Endothelial cell of umbilical vein (primary cell): ENCODE data around the gene CACNA2D1. TPM values are rescaled to one million over a fixed set of nuclear protein-coding genes. Genes with fewer than 3 reads are reported as not detected.

Experiments
- BruUV-seq: library from RNA; stranded (reverse); fragments of 400-500 nt; replicated peaks from 2 replicates; lab custom pipeline; 2021; lab: Mats Ljungman, UMichigan
- CTCF ChIA-PET: fragments of 300-600, 350-600 bp; sonication (Branson Sonifier 250); formaldehyde crosslinking; loops from one replicate; lab custom pipeline; 2021; ENCODE audit warnings: antibody characterized with exemption, inconsistent platforms; lab: Charles Lee
- POLR2A ChIA-PET: fragments of 300-600, 350-600 bp; sonication (Branson Sonifier 250); formaldehyde crosslinking; loops from one replicate; lab custom pipeline; 2021; ENCODE audit warnings: antibody characterized with exemption, inconsistent platforms; lab: Charles Lee
- DNase-seq: peaks from one replicate; pipeline ENCODE4 v3.0.0-alpha.2; 2011; ENCODE audit warnings: low read depth, low spot score
- FAIRE-seq: peaks from 2 replicates; lab custom pipeline; 2011; peaks lifted over from hg19 to GRCh38; lab: Jason Lieb, UNC
- H2AFZ ChIP-seq: 2 replicates; pipeline ENCODE4 v1.6.0; 2012; ENCODE audit warnings: low read depth, low read length, control low read depth, inconsistent platforms
- H3K27ac ChIP-seq: 2 replicates; pipeline ENCODE4 v1.5.1; 2011; ENCODE audit warnings: low read depth, mild to moderate bottlenecking, control low read depth, low read length, moderate library complexity; ENCODE audit not compliant: insufficient read depth
- H3K27me3 ChIP-seq, 2 experiments: 2 replicates each; pipeline versions ENCODE4 v1.6.0 to v1.6.1; 2011; ENCODE audit warnings: low read length in 2 of 2, mixed read lengths in 1 of 2; ENCODE audit not compliant: control insufficient read depth in 2 of 2, insufficient read depth in 2 of 2
- H3K36me3 ChIP-seq, 2 experiments: 2 replicates in 1 of 2; 3 replicates in 1 of 2; pipeline ENCODE4 v1.5.1; 2011; ENCODE audit warnings: low read length in 2 of 2, mild to moderate bottlenecking in 1 of 2, moderate library complexity in 1 of 2; ENCODE audit not compliant: control insufficient read depth in 2 of 2, insufficient read depth in 2 of 2; ENCODE audit errors: extremely low read depth in 1 of 2
- H3K4me1 ChIP-seq: 3 replicates; pipeline ENCODE4 v1.5.1; 2011; ENCODE audit warnings: mild to moderate bottlenecking, low read length; ENCODE audit not compliant: control insufficient read depth, insufficient read depth; ENCODE audit errors: extremely low read depth
- H3K4me2 ChIP-seq: 2 replicates; pipeline ENCODE4 v1.6.1; 2011; ENCODE audit warnings: low read length, control low read depth, mixed read lengths; ENCODE audit not compliant: insufficient read depth
- H3K4me3 ChIP-seq, 3 experiments: fragments of 200-600 bp in 1 of 3; sonication (generic), shearing (Covaris generic) in 1 of 3; replicated peaks in 1 of 3; 2 replicates each; pipeline ENCODE4 v1.5.1; 2011 to 2016; ENCODE audit warnings: control low read depth in 3 of 3, low read length in 3 of 3, mild to moderate bottlenecking in 2 of 3, inconsistent platforms in 1 of 3, low read depth in 1 of 3, moderate library complexity in 1 of 3; ENCODE audit not compliant: insufficient read depth in 1 of 3
- H3K79me2 ChIP-seq: 2 replicates; pipeline ENCODE4 v1.6.0; 2012; ENCODE audit warnings: low read length, inconsistent platforms; ENCODE audit not compliant: control insufficient read depth, insufficient read depth
- H3K9ac ChIP-seq: replicated peaks from 2 replicates; pipeline ENCODE3; 2011; ENCODE audit warnings: low read length, control low read depth; ENCODE audit not compliant: insufficient read depth; ENCODE audit errors: extremely low read depth
- H3K9me1 ChIP-seq: replicated peaks from 3 replicates; pipeline ENCODE4 v1.6.0; 2011; ENCODE audit warnings: mild to moderate bottlenecking, low read length; ENCODE audit not compliant: control insufficient read depth, insufficient read depth; ENCODE audit errors: extremely low read depth
- H3K9me3 ChIP-seq: replicated peaks from 2 replicates; pipeline ENCODE4 v1.5.1; 2012; ENCODE audit warnings: low read length, inconsistent platforms; ENCODE audit not compliant: control insufficient read depth, insufficient read depth
- H4K20me1 ChIP-seq: replicated peaks from 2 replicates; pipeline ENCODE3; 2011; ENCODE audit warnings: mild to moderate bottlenecking, low read length; ENCODE audit not compliant: control insufficient read depth, insufficient read depth; ENCODE audit errors: extremely low read depth
- CTCF ChIP-seq, 2 donors: IDR thresholded peaks; 1 replicate in 1 of 2; 2 replicates in 1 of 2; pipeline ENCODE4 v1.5.1; 2011; ENCODE audit warnings: low read length in 2 of 2, mild to moderate bottlenecking in 2 of 2, moderate library complexity in 2 of 2, control low read depth in 1 of 2, inconsistent platforms in 1 of 2, low read depth in 1 of 2; ENCODE audit not compliant: insufficient read depth in 1 of 2; ENCODE audit errors: extremely low read depth in 1 of 2
- EZH2 ChIP-seq: IDR thresholded peaks from 2 replicates; pipeline ENCODE4 v1.6.1; 2012; ENCODE audit warnings: borderline replicate concordance, low read depth, mild to moderate bottlenecking, moderate library complexity, low read length, inconsistent platforms; ENCODE audit not compliant: severe bottlenecking
- FOS ChIP-seq: IDR thresholded peaks from 2 replicates; pipeline ENCODE4 v1.6.1; 2011; ENCODE audit warnings: mild to moderate bottlenecking, low read length, moderate library complexity, borderline replicate concordance; ENCODE audit not compliant: insufficient read depth
- JUN ChIP-seq: IDR thresholded peaks from 2 replicates; pipeline ENCODE4 v1.6.1; 2011; ENCODE audit warnings: borderline replicate concordance, low read depth; ENCODE audit not compliant: insufficient read length, insufficient read depth
- MAX ChIP-seq: IDR thresholded peaks from 2 replicates; pipeline ENCODE4 v1.6.1; 2011; ENCODE audit not compliant: insufficient read depth, insufficient read length
- MYC ChIP-seq: IDR thresholded peaks from one replicate; pipeline ENCODE4 v1.6.1; 2011; ENCODE audit warnings: mild to moderate bottlenecking, low read depth, low read length
- dilution Hi-C: fragments of 300-500 bp; cut with MboI; formaldehyde crosslinking; loops from one replicate; pipeline ENCODE4 v1.15.0; 2019; ENCODE audit warnings: low sequenced_read_pairs; ENCODE audit not compliant: extremely low pct_ligation_motif_present
- intact Hi-C: fragments of 100-400 bp; cut with micrococcal nuclease; formaldehyde crosslinking; loops from one replicate; pipeline ENCODE4 v1.10.0; 2022
- polyA plus RNA-seq, 4 experiments: library from polyadenylated mRNA; depleted of rRNA in 3 of 4; stranded (reverse) in 3 of 4; unstranded in 1 of 4; fragments of >200 nt; gene quantifications; 2 replicates each; pipeline versions ENCODE4 v1.2.1 to v1.2.3, GENCODE V29; 2011 to 2012; ENCODE audit warnings: missing spikeins in 1 of 4
- total RNA-seq: library from RNA; stranded (reverse); gene quantifications from 2 replicates; pipeline ENCODE4 v1.2.3, GENCODE V29; 2021

The CACNA2D1 gene
- total and polyA plus RNA-seq, 2 donors (not counting 3 experiments of a cell fraction or from before 2014, with no cell fraction given): 4.1 to 38.6 TPM

DNA sequence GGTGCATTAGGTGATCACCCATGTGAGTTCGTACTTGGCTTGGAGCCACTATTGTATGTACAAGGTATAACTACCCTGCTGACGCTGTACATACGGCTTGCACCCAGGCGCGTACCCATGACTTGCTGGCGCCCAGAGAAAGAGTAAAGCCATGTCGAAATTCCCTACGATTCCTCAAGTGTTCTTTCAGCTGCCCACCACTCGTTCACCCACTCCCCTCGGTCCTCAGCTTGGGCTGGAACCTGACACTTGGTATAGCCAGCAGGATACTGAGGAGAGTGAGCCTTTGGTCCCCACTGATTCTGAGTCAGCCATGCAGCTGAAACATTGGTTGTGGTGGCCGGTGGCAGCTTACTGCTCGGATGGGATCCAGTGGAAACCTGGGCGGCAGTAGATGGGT, 241.5 kb downstream of the CACNA2D1 start:
- dilution Hi-C loops: no loop called here
- TF ChIP-seq FOS (no peak), JUN (no peak), CTCF (IDR thresholded peaks at IDR 0.05; ENCODE audit: extremely low read depth in 1 of 2, insufficient read depth in 1 of 2, low read depth in 1 of 2, low read length in 2 of 2) (no peak), MYC (no peak), EZH2 (no peak), MAX (no peak)
- no peak overlapping the region for H3K4me3 ChIP-seq
- H2AFZ ChIP-seq: no peak overlapping the region
- DNase-seq: no peak
- H3K4me2 ChIP-seq: no peak overlapping the region
- H3K9me3 ChIP-seq: no peaks in the 10 kb centered on the region
- H3K9ac ChIP-seq: no peak overlapping the region
- intact Hi-C loops: no loop called here
- no peaks in the 10 kb centered on the region for H3K4me1 ChIP-seq
- BruUV-seq: no TSS peak
- FAIRE-seq: no peak
- CTCF ChIA-PET: no interaction called here
- H4K20me1 ChIP-seq: no peaks in the 10 kb centered on the region
- H3K36me3 ChIP-seq: no peaks in the 10 kb centered on the region
- POLR2A ChIA-PET: no interaction called here
- H3K27ac ChIP-seq: no peak overlapping the region
- no peaks in the 10 kb centered on the region for H3K9me1 ChIP-seq
- no peaks in the 10 kb centered on the region for H3K79me2 ChIP-seq
- no peaks in the 10 kb centered on the region for H3K27me3 ChIP-seq
